HG03439 (cell line): ENCODE data around the gene HK1.

Experiments
- ATAC-seq: cut with Tn5 transposase; IDR thresholded peaks from one replicate; pipeline ENCODE4 v1.9.1; 2021; ENCODE audit warnings: mild to moderate bottlenecking, moderate library complexity; ENCODE audit not compliant: unreplicated experiment

HK1 gene

DNA sequence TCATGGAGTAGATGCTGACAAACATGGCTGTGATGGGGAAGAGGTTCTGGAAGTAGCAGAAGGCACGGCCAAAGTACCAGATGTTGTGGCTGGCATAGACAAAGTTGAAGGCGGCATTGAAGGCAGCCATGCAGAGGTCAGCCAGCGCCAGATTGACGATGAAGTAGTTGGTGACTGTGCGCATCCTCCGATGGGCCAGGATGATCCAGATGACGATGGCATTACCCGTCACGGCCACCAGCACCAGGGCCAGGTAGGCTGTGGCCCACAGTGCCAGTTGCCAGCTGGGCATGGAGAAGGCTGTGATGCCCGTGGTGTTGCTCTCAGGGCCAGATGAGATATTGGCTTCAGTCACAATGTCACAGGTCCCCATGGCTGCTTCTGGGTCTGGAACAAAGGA is 137.7 kb downstream of the HK1 start:
- ATAC-seq, result no peak

DNA sequence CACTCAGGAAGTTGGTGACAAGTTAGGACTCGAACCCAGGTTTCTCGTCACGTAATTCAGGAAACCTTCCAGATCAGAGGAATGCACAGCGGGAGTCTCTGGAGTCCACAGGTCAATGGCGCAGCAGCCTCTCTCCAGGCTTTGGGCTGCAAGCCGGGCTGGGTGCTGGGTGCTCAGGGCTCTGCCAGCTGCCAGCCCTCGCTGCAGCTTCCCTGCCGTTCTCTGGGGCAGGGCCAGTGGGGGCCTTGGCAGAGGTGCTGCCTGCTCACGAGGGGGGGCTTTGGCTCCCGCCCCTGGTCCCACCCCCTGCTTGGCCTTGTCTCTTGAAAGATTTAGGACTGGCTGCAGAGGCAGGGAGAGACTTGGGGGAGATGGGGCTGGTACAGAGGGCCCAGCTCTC is 138.4 kb downstream of the HK1 start, which contains the start of gene TACR2:
Gene TACR2 (minus strand): TSS at position 224 of the 400 bp plus-strand sequence. CDS start 595 bp downstream, outside the sequence.
- ATAC-seq, result no peak

DNA sequence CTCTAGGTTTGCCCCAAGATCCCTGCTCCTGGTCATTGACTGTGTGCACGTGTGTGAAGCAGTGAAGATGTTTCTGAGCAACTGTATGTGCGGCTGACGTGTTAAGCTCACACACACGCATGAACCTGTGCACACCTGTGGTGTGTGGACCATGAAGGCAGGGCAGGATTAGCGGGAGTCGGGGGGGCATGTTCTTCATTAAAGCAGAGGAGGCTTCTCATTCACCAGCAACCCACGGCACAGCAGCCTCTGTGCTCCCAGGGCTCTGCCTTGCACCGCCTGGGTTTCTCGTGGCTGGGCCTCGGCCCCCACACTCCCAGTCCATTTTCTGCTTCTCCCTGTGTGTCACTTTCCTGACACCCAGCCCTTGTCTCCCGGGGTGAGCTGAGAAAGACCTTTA is 139.2 kb downstream of the HK1 start:
- ATAC-seq, result no peak

DNA sequence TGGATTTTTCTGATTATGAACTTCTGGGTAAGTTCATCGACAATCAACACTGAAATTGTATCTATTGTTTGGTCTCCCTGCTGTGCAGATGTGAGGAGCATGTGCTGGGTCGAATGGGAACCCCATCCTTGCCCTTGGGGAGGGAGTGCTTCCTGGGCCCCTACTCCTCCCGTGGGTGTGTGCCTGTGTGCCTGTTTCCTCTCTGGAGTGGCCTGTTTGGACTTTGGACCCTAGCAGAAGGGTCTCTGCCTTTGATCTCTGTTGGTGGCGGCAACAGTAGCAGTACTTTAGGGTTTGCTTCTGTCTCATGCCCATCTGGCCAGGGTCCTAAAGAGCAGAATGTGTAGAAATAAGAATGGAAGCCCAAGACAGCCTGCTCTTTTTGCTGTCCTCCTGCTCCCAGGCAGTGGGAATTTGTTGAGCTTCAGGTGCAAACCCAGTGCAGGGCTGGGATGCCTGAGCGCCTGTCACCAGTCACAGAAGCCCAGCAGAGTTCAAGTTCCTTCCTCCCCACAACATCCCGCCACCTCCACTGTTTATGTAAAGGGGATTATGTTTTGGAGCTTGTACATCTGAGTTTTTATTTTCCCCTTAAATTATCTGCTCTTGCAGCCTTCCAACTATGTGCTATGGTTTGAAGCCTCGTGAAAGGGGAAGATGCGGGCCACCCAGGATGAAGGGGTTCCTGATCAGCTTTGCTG is 139.9 kb downstream of the HK1 start:
- no peak for ATAC-seq

DNA sequence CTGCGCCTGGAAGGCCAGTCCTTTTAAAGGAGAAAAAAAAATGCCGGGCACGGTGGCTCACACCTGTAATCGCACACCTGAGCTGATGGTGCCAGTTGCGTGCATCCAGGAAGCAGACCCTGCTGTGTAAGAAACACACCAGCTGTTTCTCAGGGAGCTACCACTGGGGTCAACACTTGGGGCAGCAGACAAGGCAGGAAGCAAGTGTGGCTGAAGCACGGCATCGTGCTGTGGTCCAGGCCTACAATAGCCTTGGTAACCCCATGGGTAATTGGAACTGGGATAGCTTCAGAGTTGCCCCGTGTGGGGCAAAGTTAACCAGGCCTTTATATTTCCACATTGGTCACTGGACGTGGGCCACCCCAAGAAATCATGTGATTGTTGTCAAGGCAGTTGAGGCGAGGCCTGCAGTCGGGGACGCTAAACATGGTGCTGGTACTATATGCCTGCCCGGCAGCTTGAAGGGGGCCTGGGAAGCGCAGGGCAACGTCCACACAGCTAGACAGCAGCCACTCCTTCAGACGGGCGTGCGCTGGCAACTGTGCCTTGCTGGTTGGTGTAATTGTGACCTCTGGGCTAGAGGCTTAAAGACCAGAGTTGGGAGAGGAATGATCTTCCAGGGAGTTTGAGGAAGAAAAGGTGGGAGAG is 140.9 kb downstream of the HK1 start:
- no peak for ATAC-seq

DNA sequence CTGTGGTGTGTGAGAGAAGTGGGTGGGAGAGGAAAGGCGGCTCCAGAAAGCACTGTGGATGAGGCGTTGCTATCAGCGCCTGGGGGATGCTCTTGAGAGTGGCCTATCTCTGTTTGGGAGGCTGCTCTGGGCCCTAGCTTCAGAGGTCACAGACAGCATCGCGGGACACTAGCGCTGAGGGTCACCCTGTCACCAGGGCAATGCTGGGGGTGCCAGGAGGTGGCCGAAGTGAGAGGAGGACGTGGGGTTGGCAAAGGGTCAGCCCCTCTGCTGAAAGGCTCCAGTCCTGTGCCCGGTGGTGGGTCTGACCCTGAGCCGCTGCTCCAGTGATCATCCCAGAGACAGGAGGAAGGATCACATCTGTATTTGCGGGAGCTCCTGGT is 141.4 kb downstream of the HK1 start:
- no peak for ATAC-seq

DNA sequence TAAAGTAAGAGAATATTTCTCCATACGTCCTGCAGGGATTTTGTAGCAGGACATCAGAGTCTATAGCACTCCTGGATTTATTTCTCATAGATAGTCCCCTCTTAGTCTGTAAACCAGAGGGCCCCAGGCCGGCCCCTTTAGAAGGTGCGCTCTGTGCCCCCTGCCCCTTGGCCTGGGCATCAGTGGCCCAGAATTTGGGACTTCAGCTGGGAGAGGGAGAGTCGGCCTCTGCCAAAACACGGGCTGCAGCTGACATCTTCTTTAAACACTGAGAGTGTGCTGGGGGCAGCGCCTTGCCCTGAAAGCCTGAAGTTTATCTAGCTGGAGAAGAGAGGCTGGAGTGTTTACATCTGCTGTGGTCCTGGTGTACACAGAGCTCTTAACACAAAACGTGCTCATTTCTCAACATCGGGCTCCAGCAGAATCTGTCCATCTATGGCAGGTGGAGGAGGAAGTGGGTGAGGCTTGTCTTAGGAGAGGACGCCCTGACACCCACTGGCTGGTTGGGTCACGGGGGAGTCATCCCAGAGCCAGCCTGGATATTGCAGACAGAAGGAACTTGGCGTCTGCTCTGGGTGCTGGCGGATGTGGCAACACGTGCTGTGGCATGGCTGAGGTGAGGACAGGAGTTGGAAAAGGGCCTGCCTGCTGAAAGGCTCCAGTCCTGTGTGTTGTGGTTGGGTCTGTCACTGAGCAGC is 143.5 kb downstream of the HK1 start:
- no peak for ATAC-seq

DNA sequence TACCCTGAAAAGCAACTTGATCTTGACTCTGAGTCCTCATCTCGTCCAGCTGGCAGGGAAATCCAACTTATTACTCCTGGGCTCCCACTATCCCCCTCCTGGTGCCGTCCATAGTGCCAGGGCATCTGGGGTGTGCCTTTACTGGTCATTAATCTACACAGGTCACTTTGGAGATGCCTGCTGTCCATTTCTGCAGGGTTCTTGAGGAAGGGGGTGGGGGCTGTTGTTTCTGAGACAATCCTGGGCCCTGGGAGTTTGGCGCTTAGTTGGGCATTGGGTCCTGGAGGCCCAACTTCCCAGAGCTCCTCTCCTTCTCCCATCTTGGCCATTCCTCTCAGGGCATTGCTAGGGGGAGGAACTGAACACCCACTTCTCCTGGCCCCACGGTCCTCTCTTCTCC is 144.4 kb downstream of the HK1 start:
- no peak for ATAC-seq

DNA sequence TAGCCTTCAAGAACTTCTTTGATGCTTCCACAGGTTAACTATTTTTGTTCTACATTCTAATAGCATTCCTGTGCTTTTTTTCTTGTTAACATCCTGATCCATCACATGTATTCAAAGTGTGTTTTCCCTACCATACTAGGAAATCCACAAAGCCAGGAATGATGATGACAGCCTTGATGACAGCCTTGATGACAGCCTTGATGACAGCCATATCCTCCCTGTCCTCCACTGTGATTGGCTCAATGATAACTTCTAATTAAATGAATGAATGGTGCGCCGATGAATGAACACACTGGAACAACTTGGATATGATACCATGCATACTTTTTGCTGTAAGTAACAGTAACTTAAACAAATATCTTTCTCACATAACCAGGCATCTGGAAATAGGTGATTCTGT is 146.7 kb downstream of the HK1 start:
- no peak for ATAC-seq

DNA sequence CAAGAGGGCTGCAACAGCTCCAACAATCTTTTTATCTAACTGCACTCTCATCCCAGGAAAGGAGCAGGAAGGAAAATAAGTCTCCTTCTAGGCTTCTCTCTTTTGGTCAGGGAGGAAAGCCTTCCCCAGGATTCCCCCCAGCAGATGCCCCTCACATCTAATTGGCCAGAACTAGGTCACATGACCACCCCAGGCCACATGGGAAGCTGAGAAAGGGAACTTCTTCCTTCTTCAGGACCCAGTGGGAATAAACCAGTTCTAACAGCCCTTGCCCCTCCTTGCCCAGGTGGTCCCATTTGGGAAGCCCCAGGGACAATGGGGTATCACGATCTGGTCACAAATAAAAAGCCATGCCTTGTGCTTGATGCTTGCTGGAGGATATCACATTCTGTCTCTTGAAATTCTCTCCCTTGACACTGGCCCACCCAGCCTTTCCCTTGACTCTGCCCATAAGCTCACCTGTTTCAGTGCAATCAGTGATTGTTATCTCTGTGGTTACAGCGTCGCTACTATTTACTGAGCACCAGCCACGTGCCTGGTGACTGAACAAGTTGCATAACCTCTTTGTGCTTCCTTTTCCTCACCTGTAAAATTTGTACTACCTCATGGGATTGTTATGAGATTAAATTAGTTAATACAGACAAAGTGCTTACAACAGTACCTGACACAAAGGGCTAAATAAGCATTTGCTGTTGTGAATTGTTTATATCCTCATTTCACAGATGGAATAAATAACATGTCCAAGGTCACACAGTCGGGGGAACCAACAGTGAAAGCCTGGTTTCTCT is 147.4 kb downstream of the HK1 start:
- ATAC-seq, result no peak

DNA sequence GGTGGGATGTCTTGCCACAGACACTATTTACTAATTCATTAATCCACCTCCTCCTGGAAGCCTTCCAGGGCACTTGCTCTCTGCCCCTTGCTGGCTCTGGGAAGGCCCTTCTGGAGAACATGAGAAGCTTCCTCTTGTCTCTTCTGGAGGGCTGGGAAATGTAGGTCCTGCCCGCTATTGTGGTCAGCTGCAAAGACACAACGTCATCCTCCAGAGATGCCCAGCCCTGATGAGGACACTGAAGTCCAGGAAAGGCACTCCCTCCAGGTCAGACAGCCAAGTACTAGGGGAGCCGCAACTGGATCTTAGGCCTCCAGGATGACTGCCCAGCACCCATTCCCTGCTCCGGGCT is 148.1 kb downstream of the HK1 start:
- ATAC-seq, result no peak

DNA sequence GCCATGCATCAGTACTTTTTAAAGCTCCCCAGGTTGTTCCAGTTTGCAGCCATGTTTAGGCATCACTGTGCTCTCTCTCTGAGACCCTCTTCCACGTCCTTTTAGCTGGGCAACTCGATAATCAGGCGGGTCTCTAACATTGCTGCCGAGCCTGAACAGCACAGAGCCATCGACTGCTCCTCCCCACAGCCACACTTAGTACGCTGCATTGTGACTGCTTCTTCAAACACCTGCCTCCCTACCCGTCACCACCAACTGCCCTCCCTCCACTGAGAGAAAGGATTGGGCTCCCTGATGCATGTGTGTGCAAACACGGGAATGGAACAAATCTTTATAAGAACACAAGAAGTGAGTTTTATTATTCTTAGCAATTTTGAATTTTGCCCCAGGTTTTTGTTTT is 149.9 kb downstream of the HK1 start:
- no peak for ATAC-seq

DNA sequence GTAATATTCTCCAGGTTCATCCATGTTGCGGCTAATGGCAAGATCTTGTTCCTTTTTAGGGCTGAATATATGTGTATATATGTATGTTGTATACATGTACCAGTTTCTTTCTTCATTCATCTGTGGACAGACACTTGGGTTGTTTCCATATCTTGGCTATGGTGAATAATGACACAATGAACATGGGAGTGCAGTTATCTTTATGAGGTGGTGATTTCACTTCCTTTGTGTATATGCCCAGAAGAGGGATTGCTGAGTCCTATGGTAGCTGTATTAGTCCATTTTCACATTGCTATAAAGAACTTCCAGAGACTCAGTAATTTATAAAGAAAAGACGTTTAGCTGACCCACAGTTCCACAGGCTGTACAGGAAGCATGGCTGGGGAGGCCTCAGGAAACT is 155.9 kb downstream of the HK1 start:
- no peak for ATAC-seq

DNA sequence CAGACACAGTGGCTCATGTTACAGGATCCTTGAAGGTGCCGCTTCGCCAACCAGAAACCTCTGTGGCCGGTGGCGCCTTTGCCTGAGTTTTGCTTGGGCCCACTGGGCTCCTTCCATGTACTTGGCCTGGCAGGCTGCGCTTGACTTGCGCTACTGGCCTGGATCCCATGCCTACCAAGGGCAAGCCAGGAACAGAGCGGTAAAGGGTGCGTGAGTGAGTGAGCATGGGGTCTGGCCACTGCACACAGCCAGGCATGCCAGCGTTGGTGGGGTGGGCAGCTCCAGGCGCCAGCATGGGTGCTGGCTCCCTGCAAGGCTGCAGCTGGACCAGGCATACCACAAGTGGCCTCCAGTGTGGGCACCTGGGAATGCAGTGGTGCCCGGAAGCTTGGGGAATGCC is 156.6 kb downstream of the HK1 start:
- no peak for ATAC-seq

DNA sequence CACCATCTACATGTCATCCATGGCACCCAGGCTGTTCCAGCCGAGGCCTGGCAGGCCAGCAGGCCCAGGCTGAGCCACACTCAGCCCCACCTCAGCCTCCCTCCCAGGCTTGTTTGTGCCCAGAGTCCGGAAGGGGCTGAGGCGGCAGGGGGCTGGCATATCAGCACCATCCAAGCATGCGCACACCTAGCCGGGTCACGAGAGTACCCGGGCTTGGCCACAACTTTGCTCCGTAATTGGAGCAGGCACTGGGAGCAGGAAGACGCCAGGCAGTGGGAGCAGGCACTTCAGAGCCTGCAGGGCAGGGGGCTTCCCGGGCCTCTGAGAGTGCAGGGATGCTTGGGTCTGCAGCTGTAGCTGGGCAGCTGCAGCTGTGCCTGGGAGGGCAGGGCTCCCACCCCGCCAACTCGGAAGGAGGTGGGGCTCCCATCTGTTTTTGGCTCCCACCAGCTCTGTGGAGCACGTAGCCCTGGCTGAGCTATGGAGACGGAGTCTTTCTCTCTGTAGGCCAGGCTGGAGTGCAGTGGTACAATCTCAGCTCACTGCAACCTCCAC is 157.7 kb downstream of the HK1 start:
- no peak for ATAC-seq

DNA sequence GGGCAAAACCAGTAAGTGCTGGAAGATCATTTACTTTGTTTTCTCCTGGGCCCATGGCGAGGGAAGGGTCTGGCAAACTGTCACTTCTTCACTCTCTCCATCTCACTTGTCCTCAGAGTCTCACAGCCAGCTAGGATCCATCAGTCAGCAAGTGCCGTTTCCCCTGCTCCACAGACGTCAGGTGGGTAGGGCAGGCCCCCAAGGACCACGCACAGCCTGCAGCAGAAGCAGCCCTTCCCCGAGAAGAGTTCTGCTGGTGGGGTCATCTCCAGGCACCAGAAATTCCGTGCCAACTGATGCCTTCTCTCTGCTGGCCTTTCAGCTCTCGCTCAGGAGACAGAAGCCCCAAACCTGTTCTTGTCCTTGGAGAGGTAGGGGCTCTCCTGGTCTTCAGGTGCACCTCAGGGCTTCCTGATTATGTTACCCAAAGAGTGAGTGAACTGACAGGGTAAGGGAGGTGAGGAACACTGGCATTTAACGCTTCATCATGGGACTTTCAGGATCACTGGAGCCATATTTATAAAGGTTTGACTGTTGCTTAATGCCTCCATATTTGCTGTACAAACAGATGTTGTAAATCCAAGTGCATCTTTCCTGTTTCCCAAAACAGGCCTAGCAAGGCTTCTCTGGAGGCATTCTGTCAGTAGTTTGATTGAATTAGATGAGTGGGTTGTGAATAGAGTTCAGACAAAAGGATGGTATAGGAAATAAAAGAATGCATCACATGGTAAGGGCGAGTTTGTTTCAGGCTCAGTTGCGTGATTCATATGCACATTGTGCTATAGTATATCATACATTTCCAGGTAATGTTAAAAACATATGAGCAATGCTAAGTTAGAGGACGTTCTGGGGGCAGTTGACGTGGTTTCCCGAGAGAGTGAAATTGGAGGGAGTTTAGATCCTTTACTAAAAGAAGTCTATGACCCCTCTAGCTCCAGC is 159.3 kb downstream of the HK1 start:
- no peak for ATAC-seq

DNA sequence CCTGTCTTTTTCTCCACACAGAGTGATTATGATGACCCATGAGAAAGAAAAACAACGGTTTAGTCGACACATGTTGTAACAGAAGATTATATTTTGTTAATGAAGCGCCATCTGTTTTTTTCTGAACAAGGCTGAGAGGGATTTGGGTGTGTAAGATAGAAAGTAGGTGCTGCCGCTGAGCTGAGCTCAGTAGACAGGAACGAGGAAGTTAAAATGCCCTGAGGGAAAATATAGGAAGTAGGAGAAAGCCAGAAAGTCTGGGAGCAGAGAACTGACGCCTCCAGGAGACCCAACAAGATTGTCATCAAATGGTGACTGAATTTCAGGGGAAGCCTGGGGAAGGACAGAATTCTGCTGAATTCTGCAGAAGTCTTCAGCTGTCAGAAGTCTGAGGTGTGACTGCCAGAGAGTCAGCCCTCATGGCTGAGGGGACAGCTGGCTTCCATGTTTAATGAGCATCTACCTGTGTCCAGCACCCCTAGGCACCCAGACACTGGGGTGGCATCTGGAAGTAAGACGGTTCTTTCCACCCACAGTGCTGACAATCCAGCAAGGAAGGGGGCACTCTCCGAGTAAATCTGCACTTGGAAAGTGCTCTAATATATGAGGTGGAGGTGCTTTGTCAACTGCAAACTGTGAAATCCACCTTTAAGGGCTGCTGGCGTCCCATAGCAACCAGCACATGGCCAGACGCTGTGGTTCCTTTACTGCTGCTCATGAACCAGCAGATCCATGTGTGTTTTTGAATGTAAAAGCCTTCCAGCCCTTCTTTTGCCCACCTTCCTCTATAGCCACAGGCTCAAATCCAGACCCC is 160.4 kb downstream of the HK1 start:
- no peak for ATAC-seq

DNA sequence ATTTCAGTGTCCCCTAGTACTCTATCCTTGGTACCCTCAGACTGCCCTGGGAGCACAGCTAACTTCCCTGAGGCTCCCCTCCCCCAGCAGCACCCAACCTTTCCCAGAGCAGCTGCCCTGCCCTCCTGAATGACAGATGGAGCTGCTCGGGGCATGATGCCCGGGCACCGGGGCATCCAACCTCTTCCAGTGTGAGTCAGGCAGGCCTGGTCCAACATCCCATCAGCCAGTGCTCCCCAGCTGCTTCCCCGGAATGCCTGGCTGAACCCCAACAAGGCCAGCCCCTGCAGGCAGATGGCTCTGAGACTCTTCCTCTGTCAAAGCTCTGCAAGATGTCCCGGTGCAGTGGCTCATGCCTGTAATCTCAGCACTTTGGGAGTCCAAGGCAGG is 161.0 kb downstream of the HK1 start:
- no peak for ATAC-seq

DNA sequence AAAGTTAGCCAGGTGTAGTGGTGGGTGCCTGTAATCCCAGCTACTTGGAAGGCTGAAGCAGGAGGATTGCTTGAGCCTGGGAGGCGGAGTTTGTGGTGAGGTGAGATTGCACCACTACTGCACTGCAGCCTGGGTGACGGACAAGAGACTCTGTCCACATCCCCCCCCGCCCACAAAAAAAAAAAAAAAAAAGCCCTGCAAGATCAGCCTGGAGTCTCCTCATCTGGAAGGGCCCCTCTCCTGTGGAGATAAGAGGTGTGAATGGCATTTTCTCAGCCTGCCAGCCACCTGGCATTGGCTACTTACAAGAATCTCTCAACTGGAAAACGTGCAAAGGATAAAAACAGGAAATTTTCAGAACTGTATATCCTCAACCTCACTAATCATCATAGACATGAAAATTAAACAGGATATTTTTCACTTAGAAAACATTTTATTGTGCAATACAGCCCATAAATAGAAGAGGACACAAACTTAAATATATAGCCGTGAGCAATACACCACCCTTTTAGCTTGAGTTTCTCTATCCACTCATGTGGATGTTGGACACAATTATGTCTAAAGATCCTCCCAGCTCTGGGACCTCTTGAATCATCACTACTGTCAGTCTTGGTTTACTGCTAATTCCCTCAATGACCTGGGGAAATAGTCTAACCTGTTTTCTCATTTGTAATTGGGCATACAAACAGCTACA is 161.7 kb downstream of the HK1 start:
- no peak for ATAC-seq
